HG03442 (cell line): ENCODE data around the gene KRT81.
"Not testable (repeated sequence)": the region's sequence is repeated elsewhere in the genome, so short reads cannot be mapped to it uniquely, and the experiment has no call there.

Experiments
- ATAC-seq: cut with Tn5 transposase; IDR thresholded peaks from one replicate; pipeline ENCODE4 v1.9.1; 2021; ENCODE audit warnings: mild to moderate bottlenecking, moderate library complexity; ENCODE audit not compliant: unreplicated experiment

The KRT81 gene

DNA sequence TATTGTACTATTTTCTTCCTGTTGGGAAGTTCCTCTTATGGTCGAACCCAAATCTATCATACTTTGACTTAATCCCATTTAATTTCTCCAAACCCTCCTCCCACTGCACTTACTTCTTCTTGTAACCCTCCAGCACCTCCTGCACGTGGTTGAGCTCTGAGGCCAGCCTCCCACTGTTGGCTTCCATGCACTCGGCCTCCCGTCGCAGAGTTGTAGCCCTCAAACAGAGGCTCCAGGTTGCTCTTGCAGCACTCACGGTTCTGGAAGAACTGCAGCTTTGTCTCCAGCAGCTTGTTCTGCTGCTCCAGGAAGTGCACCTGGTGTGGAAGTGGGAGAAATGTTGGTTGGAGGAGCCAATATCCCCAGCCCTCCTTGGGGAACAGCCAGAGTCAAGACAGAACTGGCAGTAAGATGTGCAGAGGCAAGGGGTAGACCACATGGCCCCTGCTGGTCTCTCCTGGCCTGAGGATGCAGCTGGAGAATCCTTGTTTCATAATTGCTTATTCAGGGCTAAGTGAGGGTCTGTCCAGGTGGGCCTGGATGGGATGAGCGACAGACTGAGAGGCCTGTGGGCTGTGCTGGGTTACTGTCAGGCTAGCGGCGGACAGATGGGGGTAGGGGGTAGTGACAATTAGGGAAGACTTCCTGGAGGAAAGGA, 35.3 kb downstream of the KRT81 start:
- ATAC-seq: no peak

DNA sequence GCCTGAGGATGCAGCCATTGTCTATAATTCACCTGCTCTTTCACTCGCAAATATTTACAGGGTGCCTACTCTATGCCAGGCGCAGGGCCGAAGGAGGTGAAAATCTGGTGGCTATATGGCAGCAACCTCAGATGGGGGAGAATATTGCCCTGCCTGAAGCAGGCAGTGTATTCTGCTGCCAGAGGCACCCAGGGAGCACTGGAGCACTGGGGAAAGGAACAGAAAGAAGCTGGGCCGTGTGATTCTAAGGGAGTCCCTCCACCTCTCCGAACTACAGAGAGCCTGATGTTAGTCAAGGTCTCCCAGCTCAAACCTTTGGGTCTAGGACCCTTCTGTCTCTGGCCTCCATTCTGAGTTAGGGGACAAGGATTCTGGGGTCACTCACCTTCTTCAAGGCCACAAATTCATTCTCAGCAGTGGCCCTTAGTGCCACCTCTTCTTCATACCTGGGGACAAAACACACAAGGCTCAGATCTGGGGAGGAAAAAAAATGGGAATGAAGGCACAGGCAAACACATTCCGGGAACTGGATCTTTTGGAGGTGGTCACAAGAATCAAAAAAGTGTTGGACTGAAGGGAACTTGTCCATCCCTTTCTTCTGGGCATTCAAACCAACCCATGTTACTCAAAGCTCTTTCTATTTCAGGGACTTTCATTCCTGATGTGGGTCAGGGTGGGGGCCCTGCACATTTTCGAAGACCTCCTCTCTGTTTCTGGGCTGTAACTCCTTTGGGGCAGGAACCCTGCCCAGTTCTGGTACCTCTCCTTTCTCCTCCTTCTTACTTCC, 36.2 kb downstream of the KRT81 start:
- no peak for ATAC-seq

DNA sequence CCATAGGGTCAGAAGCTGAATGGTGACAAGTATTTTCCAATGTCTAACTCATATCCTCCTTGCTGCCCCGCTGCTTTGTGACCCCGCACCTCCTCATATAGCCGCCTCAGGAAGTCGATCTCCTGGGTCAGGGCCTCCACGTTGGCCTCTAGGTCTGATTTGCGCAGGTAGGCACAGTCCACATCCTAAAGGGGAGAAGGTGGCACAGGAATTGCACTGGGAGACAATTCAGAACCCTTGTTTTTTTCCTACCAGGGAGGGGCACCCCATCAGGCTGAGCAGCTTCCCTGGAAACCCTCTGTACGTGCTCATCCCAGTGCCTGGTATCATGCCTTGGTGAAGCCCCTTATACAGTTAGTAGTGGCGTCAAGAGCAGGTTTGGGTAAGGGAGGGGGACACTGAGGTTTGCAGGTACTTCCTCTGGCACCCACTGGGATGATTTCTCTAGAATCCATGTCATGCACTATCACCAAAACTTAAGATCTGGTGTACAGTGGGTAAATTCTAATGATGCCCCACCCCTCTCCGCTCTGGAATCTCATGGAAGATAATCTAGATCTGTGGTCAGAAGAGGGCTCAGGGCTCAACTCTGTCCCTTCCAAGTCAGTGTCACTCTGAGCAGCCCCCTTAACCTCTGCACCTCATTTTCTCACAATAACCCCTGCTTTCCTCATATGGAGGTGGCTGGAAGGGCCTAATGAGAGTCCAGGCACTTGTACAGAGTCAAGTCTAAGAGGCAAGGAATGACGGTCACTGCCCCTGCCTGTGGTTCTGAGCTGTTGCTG, 37.0 kb downstream of the KRT81 start:
- ATAC-seq: no peak

DNA sequence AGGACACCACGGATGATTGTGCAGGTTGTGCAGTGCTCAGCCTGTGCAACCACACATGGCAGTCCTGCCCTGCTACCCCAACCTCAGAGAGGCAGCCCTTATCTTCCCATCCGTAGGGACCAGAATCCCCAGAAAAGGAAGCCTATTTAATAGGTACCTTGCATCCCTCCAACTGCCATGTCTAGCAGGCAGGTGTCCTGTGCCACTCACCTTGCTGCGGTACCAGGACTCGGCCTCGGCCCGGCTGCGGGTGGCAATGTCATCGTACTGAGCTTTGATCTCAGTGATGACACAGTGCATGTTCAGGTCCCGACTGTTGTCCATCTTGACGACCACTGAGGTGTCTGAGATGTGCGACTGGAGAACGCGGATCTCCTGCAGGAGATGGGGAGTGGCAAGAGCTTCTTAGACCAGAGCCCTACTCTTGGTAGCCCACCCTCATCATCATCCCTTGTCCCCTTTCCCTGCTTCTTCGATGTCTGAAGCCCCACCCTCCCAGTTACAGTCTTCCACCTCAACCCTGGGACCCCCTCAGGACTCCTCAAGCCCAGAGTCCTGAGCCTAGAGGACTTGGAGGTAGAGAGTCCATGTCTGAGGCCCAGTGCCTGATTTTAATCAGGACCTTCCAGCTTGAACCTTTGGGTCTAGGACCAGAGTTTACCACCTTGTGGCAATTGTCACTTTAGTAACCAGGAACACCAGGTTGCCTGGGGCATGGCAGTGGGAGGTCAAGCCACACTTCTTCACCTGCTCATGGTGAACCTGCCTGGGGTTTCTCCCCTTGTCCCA, 37.7 kb downstream of the KRT81 start:
- ATAC-seq: no peak

DNA sequence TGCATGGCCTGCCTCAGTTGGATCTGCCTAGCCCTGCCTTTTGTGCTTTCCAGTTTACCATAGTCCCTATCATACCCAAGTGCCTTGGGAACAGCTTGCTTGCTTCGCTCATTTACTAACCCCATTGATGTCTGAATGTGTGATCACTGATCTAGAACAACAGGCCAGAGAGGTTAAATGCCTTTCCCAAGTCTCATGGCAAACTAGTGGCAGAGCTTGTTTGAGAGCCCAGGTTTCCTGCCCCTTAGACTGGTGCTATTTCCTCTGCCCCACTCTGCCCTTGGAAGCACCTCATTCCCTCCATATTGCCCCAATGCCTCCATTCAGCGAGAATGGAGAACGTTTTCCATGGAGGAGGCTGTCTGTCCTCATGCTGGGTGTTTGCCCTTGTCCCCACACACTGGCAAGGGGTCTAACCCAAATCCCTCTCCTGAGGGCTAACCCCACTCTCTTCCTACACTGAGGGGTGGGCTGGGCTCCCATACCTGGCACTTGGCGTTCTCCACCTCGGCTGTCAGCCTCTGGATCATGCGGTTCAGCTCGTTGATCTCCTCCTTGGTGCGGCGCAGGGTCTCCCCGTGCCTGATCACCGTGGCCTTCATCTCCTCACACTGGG, 38.5 kb downstream of the KRT81 start:
- no peak for ATAC-seq

DNA sequence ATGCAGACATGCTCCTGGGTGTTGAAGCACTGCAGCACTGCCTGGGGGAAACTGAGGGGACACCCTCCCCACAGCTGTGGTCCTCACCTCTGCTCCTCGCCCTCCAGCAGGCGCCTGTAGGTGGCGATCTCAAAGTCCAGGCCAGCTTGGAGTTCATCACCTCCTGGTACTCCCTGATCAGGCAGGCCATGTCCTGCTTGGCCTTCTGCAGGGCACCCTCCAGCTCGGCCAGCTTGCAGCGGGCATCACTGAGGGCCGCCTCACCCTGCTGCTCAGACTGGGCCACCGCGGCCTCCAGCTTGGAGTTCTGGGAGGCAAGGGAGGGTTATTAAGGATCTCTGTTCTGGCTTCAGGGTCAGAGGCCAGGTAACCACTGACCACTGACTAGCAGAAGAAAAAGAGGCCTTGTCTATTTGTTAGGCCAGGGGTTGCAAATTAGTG, 39.1 kb downstream of the KRT81 start:
- not testable (repeated sequence) for ATAC-seq

DNA sequence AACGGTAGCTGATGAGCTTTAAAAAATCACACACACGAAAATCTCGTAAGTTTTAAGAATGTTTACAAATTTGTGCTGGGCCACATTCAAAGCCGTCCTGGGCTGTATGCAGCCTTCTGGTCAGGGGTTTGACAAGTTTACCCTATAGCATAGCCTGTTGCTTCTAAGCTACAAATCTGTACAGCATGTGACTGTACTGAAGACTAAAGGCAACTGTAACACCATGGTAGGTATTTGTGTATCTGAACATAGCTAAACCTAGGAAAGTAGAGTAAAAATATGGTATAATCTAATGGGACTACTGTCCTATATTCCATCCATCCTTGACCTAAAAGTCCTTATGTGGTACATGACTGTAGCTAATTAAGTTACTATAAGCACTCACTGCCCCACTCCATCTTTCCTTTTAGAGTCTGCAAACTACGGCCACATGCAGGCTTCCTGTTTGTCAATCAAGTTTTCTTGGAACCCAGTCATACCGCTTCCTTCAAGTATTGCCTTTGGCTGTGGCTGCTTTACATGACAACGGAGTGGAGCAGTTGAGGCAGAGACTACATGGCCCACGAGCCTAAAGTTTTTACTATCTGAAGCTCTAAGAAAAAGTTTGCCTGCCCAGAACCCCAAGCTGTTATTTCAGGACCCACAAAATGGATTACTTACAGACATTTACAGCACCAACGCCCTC, 39.8 kb downstream of the KRT81 start:
- ATAC-seq: no peak

DNA sequence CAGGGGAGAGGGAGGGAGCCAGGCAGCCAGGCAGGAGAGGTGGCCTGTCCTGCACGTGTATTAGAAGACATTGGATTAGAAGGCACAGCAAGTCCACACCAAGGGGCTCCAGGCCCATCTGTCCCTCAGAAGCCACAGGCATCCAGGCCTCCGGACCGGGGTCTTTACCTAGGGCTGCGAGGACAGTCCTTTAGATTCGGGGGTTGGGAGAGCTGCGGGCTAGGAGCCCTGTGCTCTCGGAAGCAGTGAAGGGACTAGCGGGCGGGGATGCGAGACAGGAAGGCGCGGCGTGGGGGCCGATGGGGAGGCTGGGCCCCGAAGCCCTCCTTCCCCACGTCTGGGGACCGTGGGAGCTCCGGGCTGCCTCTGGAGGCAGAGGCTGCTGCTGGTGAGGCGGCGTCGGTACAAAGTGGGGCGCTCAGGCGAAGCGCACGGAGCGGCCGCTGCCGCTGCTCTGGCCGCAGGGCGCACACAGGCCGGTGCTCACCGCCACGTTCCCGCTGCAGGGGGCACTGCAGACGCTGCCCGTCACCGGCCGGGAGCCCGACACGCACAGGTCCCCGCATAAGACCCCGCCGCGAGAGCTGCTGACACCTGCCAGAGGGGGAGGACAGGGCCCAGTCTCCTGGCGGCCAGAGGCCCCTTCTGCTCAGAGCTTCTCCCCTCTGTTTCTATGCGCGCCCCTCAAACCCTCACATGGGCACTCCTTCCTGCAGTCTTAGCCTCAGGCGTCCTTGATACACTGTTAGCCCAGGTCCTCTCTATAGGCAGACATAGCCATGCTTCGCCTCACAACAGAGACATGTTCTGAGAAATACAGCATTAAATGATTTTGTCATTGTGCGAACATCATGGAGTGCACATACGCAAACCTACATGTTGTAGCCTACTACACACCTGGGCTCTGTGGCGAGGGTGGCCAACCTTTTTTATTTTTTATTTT, 41.0 kb downstream of the KRT81 start:
- ATAC-seq: no peak

DNA sequence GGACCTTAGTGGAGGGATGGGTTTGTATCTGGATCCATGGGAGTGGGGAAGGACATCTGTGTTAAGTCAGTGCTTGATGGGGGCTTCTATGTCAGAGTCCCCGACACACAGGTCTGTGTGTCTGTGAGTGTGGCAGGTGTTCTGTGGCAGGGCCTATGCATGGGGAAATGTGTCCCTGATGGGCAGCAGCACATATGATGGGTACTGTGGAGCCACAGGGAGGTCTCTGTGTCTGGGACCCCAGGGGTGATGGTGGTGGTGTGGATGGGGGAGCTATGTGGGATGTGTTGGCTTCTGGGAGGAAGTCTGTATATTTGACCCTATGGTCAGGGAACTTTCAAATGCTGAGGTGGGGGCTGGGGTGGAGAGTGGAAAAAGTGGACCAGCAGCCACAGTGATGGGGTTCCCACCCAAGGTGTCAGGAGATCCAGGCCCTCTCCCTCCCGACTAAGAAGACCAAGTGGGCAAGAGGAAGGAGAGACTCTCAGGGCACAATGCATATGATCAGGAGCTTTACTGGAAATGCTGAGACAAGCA, 41.8 kb downstream of the KRT81 start:
- no peak for ATAC-seq

DNA sequence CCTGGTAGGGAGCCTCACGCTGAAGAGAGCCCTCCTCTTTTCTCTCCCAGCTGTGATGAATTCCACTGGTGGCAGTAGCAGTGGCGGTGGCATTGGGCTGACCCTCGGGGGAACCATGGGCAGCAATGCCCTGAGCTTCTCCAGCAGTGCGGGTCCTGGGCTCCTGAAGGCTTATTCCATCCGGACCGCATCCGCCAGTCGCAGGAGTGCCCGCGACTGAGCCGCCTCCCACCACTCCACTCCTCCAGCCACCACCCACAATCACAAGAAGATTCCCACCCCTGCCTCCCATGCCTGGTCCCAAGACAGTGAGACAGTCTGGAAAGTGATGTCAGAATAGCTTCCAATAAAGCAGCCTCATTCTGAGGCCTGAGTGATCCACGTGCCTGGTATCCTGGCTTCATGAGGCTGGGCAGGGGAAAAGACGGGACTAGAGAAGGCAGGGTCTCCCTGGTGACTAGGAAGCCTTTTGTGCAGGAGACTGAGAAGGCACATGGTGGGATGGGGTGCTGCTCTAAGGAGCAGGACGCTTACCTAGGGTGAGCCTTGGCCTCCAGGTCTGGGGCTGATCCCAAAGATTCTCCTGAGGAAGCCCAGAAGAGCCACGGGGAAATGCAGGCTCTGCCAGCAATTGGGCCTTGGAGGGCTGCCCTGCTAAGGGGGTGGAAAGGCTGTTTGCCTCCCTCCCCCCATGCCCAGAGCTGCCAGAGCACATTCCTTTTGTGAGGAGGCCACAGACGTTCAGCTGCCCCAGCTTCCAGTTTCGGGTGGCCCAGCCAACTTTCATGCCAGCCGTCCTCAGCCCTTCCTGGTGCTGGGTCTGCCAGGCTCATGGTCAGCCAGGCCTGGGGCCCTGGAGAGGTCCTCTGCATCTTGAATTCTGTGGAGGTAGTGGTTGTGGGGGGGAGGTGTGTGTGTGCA, 42.5 kb downstream of the KRT81 start:
- no peak for ATAC-seq

DNA sequence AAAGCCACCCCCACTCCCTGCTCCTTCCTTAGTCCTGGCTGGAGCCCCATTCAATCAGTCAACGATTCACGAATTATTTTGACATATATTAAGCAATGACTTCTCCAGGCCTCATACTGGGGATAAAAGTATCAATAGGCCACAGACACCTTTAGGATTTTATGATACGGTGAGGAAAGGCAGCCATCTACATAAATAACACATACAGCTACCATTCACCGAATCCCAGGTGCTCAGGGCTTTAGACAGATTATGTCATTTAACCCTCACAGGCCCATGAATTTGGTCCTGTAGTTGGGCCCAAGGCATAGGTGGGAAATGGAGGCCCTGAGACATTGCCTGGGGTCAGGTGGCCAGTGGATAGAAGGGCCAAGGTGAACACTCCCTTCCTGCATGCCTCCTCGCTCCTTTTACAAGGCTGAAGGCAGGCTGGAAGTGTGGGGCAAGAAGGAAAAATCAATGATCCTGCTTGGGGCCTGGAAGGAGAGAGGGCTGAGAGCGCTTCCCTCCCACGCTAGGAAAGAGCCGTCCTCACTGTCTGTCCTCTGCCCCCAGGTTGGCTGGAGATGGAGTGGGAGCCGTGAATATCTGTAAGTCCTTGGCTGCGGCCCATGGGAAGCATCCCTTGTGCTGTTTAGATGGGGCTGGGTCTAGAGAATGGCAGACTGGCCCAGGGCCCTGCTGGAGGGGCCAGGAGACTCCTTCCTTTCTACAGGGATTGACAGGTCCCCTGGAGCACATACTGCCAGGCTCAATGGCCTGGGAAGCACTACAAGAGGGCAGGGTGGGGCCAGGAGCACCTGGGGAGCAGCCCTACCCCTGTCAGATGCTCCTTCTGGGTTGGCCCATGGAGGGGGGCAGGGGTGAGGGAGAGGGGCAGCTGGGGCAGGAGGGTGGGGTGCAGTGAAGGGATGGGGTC, 43.5 kb downstream of the KRT81 start:
- ATAC-seq: no peak

DNA sequence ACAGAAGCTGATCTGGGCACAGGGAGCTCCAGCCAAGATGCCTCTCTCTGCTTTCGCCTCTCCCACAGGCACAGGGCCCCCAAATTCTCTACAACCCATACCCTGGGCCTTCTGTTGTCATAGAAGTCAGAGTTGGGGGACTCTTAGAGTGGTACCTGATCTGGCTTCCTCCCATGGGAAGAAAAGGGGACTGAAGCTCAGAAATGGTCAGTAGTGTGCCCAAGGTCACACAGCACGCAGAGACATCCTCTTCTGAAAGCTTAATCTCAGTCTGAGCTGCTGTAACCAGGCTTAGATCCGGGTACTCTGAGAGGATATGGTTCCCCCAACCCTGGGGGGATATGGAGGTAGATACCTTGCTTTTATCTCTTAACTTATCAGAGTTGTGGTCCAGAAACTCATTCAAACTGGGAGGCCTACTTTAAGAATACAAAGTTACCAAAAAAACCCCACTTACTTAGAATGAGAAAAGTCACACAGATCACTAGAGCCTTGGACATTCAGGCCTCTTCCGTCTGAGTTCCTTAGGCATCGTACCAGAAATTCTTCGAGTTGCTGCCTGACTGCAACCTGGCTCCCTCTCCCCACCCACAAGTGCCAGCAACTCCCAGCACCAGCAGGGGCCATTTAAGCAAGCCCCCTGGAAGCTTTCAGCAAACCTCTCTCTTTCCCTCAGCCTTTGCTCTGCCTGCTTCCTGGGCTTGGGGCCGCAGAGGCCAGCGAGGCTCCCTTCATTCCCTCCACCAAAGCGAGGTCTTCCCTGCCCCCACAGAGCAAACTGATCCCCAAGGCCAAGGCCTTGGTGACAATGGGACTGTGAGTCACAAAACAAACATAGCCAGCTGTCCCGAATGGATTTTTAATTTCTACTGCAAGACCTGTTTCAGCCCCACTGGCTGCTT, 44.4 kb downstream of the KRT81 start:
- ATAC-seq: no peak

DNA sequence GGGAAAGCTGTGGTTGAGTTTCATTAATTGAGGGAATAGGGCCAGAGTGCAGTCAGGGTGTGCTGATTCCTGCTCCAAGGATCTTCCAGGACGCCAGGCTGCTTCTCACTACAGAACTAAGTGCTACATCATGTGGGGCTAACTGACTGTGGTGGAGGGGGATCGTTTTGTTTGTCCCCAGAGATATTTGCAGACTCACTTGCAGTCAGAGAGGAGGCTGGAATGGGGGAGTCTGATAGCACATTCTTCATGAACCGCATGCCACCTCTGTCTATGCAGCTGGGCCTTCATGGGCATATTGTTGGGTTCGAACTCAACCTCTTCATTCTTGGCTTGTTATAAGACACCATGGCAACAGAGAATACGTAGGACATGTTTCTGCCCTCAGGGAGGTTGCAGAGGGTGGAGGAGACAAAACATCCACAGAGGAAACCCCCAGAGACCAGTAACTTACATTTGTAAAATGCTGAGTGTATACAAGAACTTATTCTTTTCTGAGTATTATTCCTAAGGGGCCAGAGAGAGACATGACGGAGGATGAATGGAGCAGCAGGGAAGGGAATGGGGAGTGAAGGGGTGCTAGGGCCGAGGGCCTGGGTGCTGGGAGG, 45.3 kb downstream of the KRT81 start:
- no peak for ATAC-seq

DNA sequence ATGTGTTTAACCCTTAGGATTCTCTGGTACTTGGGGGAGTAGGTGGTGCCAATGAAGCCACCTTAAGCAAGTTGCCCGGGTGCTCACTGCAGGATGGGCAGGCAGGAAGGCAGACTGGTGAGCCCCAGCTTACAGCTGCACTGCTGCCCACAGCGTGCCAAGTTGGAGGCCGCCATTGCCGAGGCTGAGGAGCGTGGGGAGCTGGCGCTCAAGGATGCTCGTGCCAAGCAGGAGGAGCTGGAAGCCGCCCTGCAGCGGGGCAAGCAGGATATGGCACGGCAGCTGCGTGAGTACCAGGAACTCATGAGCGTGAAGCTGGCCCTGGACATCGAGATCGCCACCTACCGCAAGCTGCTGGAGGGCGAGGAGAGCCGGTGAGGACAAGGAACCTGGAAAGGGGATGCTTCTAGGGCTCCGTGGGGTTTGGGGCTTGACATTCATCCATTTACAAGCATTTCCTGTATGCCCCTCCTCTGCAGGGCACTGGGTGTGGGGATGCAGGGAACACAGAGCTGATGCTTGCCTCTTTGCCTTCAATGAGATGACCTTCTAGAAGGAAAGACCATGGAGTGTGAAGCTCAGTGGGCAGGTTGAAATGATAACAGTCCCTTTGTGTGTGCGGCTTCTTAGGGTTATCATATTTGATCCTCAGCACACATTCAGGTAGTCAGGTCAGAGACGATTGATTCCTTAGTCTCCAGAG, 45.9 kb downstream of the KRT81 start:
- no peak for ATAC-seq
